Measurements from ENCODE around the gene SHB.

The SHB gene

GRCh38 chr9:38015906-38016305 is 53.1 kb downstream of the SHB start:
- H3K36me3 ChIP-seq (replicated peaks): peaks cover 4% of the 10 kb centered on the region

DNA sequence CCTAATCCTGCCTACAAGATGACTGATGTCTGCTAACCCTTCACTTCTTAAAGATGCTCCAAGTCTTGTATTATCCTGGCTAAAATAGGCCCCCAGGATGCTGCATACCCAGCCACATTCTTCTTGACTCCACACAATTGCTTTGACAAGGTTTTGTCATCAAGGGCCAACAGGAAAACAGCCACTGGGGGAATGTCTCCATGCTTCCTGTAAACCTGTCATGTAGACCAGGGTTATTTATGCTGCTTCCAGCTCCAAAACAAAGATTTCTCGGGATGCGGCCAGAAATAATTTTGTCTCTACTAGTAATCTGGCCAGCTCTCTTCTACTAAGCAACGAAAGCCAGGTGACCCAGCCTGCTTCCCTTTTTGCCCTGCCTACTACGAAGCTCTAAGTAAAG is 53.8 kb downstream of the SHB start:
- no peak for DNase-seq (ENCODE audit: low spot score in 2 of 2)
- H3K36me3 ChIP-seq (replicated peaks): peaks cover 4% of the 10 kb centered on the region
- no peaks in the 10 kb centered on the region for H3K27me3 ChIP-seq (ENCODE audit: low read depth)
- no peak overlapping the region for H3K4me3 ChIP-seq
- peaks cover 44% of the 10 kb centered on the region for H3K4me1 ChIP-seq
- H3K9me3 ChIP-seq: no peaks in the 10 kb centered on the region
- in situ Hi-C loops (cut with MboI; ENCODE audit: low sequenced_read_pairs): no loop called here

More at GRCh38 chr9:38015906-38016305, 53.1 kb downstream of the SHB start:
- Histone ChIP-seq H3K4me1 (peaks cover 50% of the 10 kb centered on the region), H3K9me3 (no peaks in the 10 kb centered on the region), H3K27me3 (ENCODE audit: low read depth) (no peaks in the 10 kb centered on the region), H3K4me3 (no peak overlapping the region)
- DNase-seq (ENCODE audit: low spot score in 2 of 2): no peak
- in situ Hi-C loops (cut with MboI; ENCODE audit: low sequenced_read_pairs): no loop called here

- in situ Hi-C loops (cut with MboI; ENCODE audit: low sequenced_read_pairs): no loop called here
- Histone ChIP-seq H3K27me3 (ENCODE audit: low read depth) (no peaks in the 10 kb centered on the region), H3K9me3 (no peaks in the 10 kb centered on the region), H3K4me3 (no peak overlapping the region), H3K4me1 (peaks cover 20% of the 10 kb centered on the region), H3K36me3 (replicated peaks) (peaks cover 4% of the 10 kb centered on the region)
- DNase-seq (ENCODE audit: low spot score in 2 of 2): no peak
Observed at GRCh38 chr9:38012767-38013450, 56.1 kb downstream of the SHB start.

DNA sequence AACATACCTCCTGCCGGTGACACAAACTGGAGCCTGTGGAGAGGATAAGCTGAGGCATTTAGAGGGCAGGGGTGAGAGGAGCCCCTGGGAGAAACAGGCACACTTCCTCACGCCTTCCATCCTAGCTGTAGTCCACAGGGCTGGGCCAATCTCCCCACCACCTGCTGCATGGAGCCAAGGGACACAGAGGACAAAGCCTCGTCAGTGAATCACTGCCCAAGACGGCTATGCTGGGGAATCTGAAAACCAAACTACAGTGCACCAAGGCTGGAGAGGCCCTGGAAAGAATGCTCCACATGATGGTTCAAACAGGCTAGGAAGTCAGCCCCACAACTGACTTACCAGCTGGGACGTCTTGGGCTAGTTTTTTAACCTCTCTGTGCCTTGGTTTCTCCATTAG is 57.0 kb downstream of the SHB start:
- Histone ChIP-seq H3K4me3 (no peak overlapping the region), H3K9me3 (no peaks in the 10 kb centered on the region), H3K36me3 (replicated peaks) (peaks cover 4% of the 10 kb centered on the region), H3K4me1 (peaks cover 14% of the 10 kb centered on the region), H3K27me3 (ENCODE audit: low read depth) (no peaks in the 10 kb centered on the region)
- DNase-seq (ENCODE audit: low spot score in 2 of 2): no peak
- in situ Hi-C loops (cut with MboI; ENCODE audit: low sequenced_read_pairs): no loop called here

- Histone ChIP-seq H3K4me3 (no peak overlapping the region), H3K9me3 (no peaks in the 10 kb centered on the region), H3K4me1 (peaks cover 5% of the 10 kb centered on the region), H3K36me3 (replicated peaks) (peaks cover 4% of the 10 kb centered on the region), H3K27me3 (ENCODE audit: low read depth) (no peaks in the 10 kb centered on the region)
- DNase-seq (ENCODE audit: low spot score in 2 of 2): no peak
- in situ Hi-C loops (cut with MboI; ENCODE audit: low sequenced_read_pairs): no loop called here
Observed at GRCh38 chr9:38010918-38011704, 57.9 kb downstream of the SHB start.

DNA sequence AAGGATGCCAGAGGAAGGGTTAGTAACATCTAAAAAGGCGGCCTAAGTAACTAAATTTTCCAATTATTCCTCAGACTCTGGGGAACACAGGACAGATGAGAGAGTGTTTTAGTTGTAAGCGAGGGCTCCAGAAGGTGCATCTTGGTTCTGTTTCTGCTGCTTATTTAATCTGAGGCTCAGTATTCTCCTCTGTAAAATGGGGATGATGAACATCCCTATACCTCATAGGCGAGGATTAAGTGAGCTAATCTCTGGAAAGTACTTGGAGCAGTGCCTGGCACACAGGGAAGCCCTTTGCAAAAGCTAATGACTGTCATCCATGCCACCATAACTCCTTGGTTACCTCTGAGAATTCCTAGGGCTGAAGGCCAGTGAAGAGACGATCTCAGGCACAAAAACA is 59.0 kb downstream of the SHB start:
- no peak for DNase-seq (ENCODE audit: low spot score in 2 of 2)
- no peak overlapping the region for H3K4me3 ChIP-seq
- H3K9me3 ChIP-seq: no peaks in the 10 kb centered on the region
- in situ Hi-C loops (cut with MboI; ENCODE audit: low sequenced_read_pairs): no loop called here
- H3K27me3 ChIP-seq (ENCODE audit: low read depth): no peaks in the 10 kb centered on the region
- peaks cover 4% of the 10 kb centered on the region; the same call in 1 of the 2 replicates for H3K36me3 ChIP-seq (replicated peaks)
- no peaks in the 10 kb centered on the region; the same call in 1 of the 2 replicates for H3K4me1 ChIP-seq

- no peaks in the 10 kb centered on the region for H3K27me3 ChIP-seq (ENCODE audit: low read depth)
- no peak overlapping the region for H3K4me3 ChIP-seq
- H3K9me3 ChIP-seq: no peaks in the 10 kb centered on the region
- DNase-seq (ENCODE audit: low spot score in 2 of 2): no peak
- no peaks in the 10 kb centered on the region; the same call in 1 of the 2 replicates for H3K4me1 ChIP-seq
- peaks cover 4% of the 10 kb centered on the region; the same call in 1 of the 2 replicates for H3K36me3 ChIP-seq (replicated peaks)
- in situ Hi-C loops (cut with MboI; ENCODE audit: low sequenced_read_pairs): no loop called here
Observed at GRCh38 chr9:38009035-38009501, 60.0 kb downstream of the SHB start.

DNA sequence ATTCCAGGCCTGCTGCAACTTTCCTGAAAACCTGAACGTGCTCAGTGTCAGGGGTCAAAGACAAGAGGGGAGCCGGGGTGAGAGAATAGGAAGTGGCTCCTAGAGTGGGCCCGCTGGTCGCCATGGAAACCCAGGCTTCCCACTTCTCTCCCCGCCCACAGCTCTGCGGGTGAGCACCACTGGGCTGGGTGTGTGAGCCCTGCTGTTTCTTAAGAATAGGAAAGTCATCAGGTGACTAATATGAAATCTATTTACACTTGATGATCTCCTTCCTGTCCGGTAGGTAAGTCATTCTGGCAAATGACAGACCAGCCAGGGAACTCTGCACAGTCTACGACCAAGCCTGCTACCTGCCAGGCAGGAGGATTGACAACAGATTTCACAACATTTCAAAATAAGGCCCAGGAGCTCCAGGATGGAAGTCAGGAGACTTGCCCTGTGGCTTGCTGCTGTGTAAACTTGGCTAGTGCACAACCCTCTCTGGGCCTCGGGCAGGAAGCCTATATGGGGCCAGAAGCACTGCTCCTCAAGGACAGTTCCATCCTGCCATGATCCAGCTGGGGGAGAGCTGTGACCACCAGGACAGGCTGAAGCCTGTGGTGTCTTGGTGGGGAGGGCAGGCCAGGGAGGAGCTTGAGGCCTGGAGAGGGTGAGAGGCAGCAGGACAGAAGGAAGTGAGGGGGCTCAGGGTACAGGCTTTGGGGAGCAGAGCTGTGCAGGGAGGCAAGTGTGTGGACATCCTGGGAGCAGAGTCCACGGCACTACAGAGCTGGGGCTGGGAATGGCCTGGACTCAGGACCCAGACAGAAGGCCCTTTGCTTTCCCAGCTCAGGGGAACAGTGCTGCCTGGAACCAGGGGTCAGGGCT is 60.6 kb downstream of the SHB start:
- Histone ChIP-seq H3K9me3 (no peaks in the 10 kb centered on the region), H3K4me1 (no peaks in the 10 kb centered on the region; the same call in 1 of the 2 replicates), H3K4me3 (no peak overlapping the region), H3K36me3 (replicated peaks) (peaks cover under 1% of the 10 kb centered on the region; the same call in 1 of the 2 replicates), H3K27me3 (ENCODE audit: low read depth) (no peaks in the 10 kb centered on the region)
- peak in 1 of 2 experiments; percentile 38 for DNase-seq (ENCODE audit: low spot score in 2 of 2)
- in situ Hi-C loops (cut with MboI; ENCODE audit: low sequenced_read_pairs): no loop called here

DNA sequence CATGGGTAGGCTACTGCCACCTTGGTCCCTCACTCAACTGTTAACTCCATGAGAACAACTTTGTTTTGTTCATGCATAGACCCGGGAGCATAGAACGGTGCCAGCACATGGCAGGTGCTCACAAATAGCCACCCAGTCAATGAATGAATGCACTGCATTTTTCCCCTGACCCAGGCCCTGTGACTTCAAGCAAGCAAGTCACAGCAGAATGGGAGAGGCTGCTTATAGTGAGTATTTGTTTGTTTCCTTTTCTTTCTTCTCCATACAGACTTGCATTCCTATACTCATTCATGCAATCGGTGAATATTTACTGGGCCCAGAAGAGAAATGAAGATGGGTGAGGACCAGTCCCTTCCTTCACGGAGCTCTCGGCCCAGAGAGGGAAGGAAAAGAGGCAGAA is 62.0 kb downstream of the SHB start:
- H3K27me3 ChIP-seq (ENCODE audit: low read depth): no peaks in the 10 kb centered on the region
- in situ Hi-C loops (cut with MboI; ENCODE audit: low sequenced_read_pairs): no loop called here
- H3K4me1 ChIP-seq: no peaks in the 10 kb centered on the region
- no peaks in the 10 kb centered on the region for H3K9me3 ChIP-seq
- H3K4me3 ChIP-seq: no peak overlapping the region
- DNase-seq (ENCODE audit: low spot score in 2 of 2): no peak
- no peaks in the 10 kb centered on the region; the same call in 1 of the 2 replicates for H3K36me3 ChIP-seq (replicated peaks)

GRCh38 chr9:38006163-38006562 is 62.9 kb downstream of the SHB start:
- H3K4me1 ChIP-seq: no peaks in the 10 kb centered on the region
- H3K9me3 ChIP-seq: no peaks in the 10 kb centered on the region
- no peaks in the 10 kb centered on the region; the same call in 1 of the 2 replicates for H3K36me3 ChIP-seq (replicated peaks)
- H3K4me3 ChIP-seq: no peak overlapping the region
- no peak for DNase-seq (ENCODE audit: low spot score in 2 of 2)
- H3K27me3 ChIP-seq (ENCODE audit: low read depth): no peaks in the 10 kb centered on the region
- in situ Hi-C loops (cut with MboI; ENCODE audit: low sequenced_read_pairs): no loop called here

DNA sequence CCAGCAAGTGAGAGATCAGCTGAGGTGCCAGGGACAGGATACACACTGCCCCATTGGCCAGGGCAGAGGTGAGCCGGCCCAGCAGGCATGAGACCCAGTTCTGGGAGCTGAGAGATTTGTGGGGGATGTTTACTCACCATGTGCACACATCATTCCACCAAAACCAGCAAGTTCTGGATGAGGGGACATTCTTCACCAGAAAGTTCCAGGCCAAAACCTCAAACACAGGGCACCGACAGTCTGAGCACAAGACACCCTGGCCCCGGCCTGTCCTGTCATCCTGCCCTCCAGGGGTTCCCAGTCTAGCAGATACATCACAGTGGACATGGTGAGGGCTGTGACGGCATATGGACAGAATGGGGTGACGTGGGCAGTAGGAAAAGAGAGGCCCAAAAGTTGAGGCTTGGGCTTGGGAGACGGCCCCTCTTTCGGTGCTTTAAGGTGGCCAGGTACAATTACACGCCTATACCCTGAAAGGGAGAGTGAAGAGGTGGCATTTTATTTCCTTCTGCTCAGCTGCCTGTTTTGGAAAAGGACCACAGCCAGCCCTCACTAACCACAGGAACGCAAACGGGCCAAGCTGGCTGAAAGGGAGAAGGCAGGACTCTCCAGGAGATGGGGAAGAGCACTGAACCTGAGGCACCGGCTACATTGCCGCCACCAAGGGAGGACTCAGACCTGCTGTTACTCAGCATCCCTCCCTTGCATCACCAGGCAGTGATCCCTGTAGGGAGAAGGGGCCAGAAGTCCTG is 64.0 kb downstream of the SHB start:
- in situ Hi-C loops (cut with MboI; ENCODE audit: low sequenced_read_pairs): no loop called here
- Histone ChIP-seq H3K4me3 (no peak overlapping the region), H3K4me1 (no peaks in the 10 kb centered on the region; the same call in 1 of the 2 replicates), H3K27me3 (ENCODE audit: low read depth) (no peaks in the 10 kb centered on the region), H3K36me3 (replicated peaks) (no peaks in the 10 kb centered on the region; the same call in 1 of the 2 replicates), H3K9me3 (no peaks in the 10 kb centered on the region)
- no peak for DNase-seq (ENCODE audit: low spot score in 2 of 2)

DNA sequence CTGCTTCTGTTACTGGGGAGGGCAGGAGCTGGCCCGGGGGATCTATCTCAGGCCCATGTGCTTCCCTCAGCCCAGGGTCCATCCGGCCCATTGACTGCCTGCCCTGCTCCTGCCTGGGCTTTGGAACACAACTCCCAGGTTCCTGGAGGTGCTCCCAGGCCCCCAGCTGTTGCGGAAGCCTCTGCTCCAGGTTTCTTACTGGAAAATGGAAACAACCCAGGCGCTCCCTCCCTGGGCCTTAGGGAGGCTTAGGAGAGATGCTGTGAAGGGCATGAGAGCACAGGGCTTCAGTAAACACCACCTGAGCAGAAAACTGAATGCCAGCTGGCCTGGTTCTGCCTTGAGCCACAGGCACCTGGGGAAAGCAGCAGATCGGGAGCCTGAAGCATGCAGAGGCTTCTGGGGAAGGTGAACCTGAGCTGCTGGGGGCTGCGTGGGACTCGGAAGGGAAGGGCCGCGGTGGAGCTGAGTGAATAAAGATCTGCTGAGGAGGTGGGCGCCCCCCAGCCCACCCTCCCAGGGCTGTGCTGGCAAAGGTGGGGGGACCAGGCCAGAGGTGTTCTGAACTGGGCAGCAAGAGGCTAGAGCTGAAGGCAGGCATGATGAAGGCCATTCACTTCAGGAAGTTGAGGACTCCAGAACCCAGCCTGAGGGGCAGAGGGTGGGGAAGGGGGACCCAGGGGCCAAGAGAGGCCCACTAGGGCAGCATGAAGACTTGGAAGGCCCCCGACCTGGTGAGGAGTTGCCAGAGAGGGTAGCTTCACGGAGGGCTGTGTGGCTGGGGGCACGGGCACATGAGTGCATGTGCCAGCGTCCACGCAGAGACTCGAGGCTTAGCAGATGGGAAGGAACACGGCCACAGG is 64.8 kb downstream of the SHB start:
- H3K9me3 ChIP-seq: no peaks in the 10 kb centered on the region
- in situ Hi-C loops (cut with MboI; ENCODE audit: low sequenced_read_pairs): no loop called here
- H3K27me3 ChIP-seq (ENCODE audit: low read depth): no peaks in the 10 kb centered on the region
- H3K4me3 ChIP-seq: no peak overlapping the region
- no peaks in the 10 kb centered on the region; the same call in 1 of the 2 replicates for H3K4me1 ChIP-seq
- H3K36me3 ChIP-seq (replicated peaks): no peaks in the 10 kb centered on the region; the same call in 1 of the 2 replicates
- no peak for DNase-seq (ENCODE audit: low spot score in 2 of 2)
